Loucy (cell line): ENCODE data around the gene SETD2.

ENCODE experiments used
- H2AFZ ChIP-seq: fragments of 200-600 bp; sonication (generic); 2 replicates; pipeline ENCODE4 v1.6.0; 2016; ENCODE audit warnings: antibody characterized with exemption, mild to moderate bottlenecking, low read length, moderate library complexity
- H3F3A ChIP-seq: fragments of 200-600 bp; 2 replicates; pipeline ENCODE4 v1.6.0; 2016; ENCODE audit warnings: antibody characterized with exemption, low read depth, mild to moderate bottlenecking
- H3K27me3 ChIP-seq: fragments of 200-600 bp; sonication (generic); 2 replicates; pipeline ENCODE4 v1.6.1; 2014; ENCODE audit warnings: low read length, mild to moderate bottlenecking; ENCODE audit not compliant: insufficient read depth, poor library complexity, severe bottlenecking
- H3K36me3 ChIP-seq: fragments of 200-600 bp; sonication (generic); 2 replicates; pipeline ENCODE4 v1.6.1; 2016; ENCODE audit warnings: low read length; ENCODE audit not compliant: insufficient read depth
- H3K4me1 ChIP-seq: fragments of 200-600 bp; sonication (generic); 2 replicates; pipeline ENCODE4 v1.5.1; 2014; ENCODE audit warnings: low read length, mild to moderate bottlenecking; ENCODE audit not compliant: insufficient read depth, poor library complexity, severe bottlenecking
- H3K4me2 ChIP-seq: fragments of 200-600 bp; sonication (generic); 2 replicates; pipeline ENCODE4 v1.6.0; 2014; ENCODE audit warnings: antibody characterized with exemption, low read length, low read depth, mild to moderate bottlenecking; ENCODE audit not compliant: poor library complexity, severe bottlenecking
- H3K4me3 ChIP-seq: fragments of 200-600 bp; sonication (generic); 2 replicates; pipeline ENCODE4 v1.5.1; 2014; ENCODE audit warnings: low read length, mild to moderate bottlenecking, mixed read lengths; ENCODE audit not compliant: poor library complexity, severe bottlenecking
- H3K79me2 ChIP-seq: fragments of 200-600 bp; sonication (generic); 2 replicates; pipeline ENCODE4 v1.6.1; 2014; ENCODE audit warnings: low read length; ENCODE audit not compliant: insufficient read depth
- H3K9ac ChIP-seq: fragments of 200-600 bp; sonication (generic); 2 replicates; pipeline ENCODE4 v1.6.0; 2014; ENCODE audit warnings: mild to moderate bottlenecking, low read depth, low read length, moderate library complexity; ENCODE audit not compliant: poor library complexity, severe bottlenecking
- H3K9me2 ChIP-seq: fragments of 200-600 bp; sonication (generic); replicated peaks from 2 replicates; pipeline ENCODE4 v1.6.1; 2016; ENCODE audit warnings: low read depth, low read length, mixed read lengths
- H3K9me3 ChIP-seq: fragments of 200-600 bp; sonication (generic); 2 replicates; pipeline ENCODE4 v1.6.1; 2014; ENCODE audit warnings: mild to moderate bottlenecking, antibody characterized with exemption, low read length, low read depth; ENCODE audit not compliant: insufficient read depth
- H4K20me1 ChIP-seq: fragments of 200-600 bp; sonication (generic); 2 replicates; pipeline ENCODE4 v1.6.0; 2014; ENCODE audit warnings: antibody characterized with exemption, low read length, mild to moderate bottlenecking; ENCODE audit not compliant: insufficient read depth, poor library complexity, severe bottlenecking
- CTCF ChIP-seq: fragments of 200-600 bp; sonication (generic); conservative IDR thresholded peaks from 2 replicates; pipeline ENCODE4 v1.5.1; 2014; ENCODE audit warnings: mild to moderate bottlenecking, antibody characterized with exemption, low read length
- EZH2phosphoT487 ChIP-seq: fragments of 200-600 bp; IDR thresholded peaks from 2 replicates; pipeline ENCODE4 v1.6.1; 2018; ENCODE audit warnings: antibody characterized with exemption, mild to moderate bottlenecking, moderate library complexity, borderline replicate concordance

The SETD2 gene

DNA sequence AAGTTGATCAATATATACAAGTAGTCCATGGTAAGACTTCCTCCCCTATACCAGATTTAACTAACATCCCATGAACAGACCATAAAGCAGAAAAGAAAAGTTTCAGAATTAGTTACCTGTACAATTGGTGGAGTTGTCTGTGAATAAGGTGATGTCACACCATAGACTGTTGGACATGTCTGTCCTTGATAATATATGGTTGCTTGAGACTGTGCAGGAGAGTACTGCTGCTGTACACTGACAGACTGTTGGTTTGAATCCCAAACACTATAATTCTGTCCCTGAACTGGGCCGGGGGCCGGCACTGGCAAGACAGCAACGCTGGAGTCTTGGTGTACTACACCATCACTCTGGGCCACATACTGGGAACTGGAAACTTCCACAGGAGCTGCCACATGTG is 107.2 kb downstream of the SETD2 start:
- TF ChIP-seq CTCF (no peak), EZH2phosphoT487 (no peak)
- H3K9me3 ChIP-seq: no peaks in the 10 kb centered on the region
- peaks cover 16% of the 10 kb centered on the region; the same call in 1 of the 2 replicates for H3K79me2 ChIP-seq

DNA sequence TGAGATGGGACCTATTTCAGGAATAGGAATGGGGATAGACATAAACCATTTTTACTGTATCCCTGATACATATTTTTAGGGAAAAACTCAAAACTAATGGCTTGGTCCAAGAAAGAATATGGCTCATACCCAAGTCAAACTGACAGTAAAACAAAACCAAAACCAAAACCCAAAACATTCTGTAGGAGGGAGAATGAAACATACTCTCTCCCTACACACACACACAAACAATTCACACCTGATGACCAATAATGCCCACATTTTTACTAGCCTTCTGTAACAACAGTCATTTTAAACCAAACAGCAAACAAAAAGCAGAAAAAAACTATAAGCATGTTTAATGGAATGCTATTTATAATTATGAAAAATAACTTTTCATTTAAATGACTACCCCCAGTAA is 109.5 kb downstream of the SETD2 start:
- H3K9me3 ChIP-seq: no peaks in the 10 kb centered on the region
- peaks cover 22% of the 10 kb centered on the region; the same call in 1 of the 2 replicates for H3K79me2 ChIP-seq
- H3K9ac ChIP-seq: no peak overlapping the region
- H3K4me1 ChIP-seq: no peaks in the 10 kb centered on the region
- H4K20me1 ChIP-seq: peaks cover 9% of the 10 kb centered on the region
- no peaks in the 10 kb centered on the region for H3F3A ChIP-seq
- no peaks in the 10 kb centered on the region for H3K9me2 ChIP-seq
- H3K36me3 ChIP-seq: peaks cover 55% of the 10 kb centered on the region; the same call in 1 of the 2 replicates
- H3K4me2 ChIP-seq: no peak overlapping the region
- no peak overlapping the region for H3K4me3 ChIP-seq
- no peaks in the 10 kb centered on the region for H3K27me3 ChIP-seq
- no peak overlapping the region for H2AFZ ChIP-seq
- no peak for TF ChIP-seq EZH2phosphoT487
- TF ChIP-seq CTCF: no peak

More for the DNA sequence above, 107.2 kb downstream of the SETD2 start:
- Histone ChIP-seq H3K4me3 (no peak overlapping the region), H3K9me2 (no peaks in the 10 kb centered on the region), H3K27me3 (no peaks in the 10 kb centered on the region), H2AFZ (no peak overlapping the region), H3K9ac (no peak overlapping the region), H3F3A (no peaks in the 10 kb centered on the region), H4K20me1 (peaks cover 9% of the 10 kb centered on the region), H3K4me2 (no peak overlapping the region), H3K4me1 (no peaks in the 10 kb centered on the region), H3K36me3 (peaks cover 58% of the 10 kb centered on the region; the same call in 1 of the 2 replicates)

- Histone ChIP-seq H3K4me1 (no peaks in the 10 kb centered on the region), H3K4me2 (no peak overlapping the region), H3K79me2 (0 out of 2 replicates have a peak, but pooled peaks cover 11% of the 10 kb centered on the region), H3K9ac (no peak overlapping the region), H4K20me1 (no peaks in the 10 kb centered on the region), H3K4me3 (no peak overlapping the region), H3K9me2 (no peaks in the 10 kb centered on the region), H3F3A (no peaks in the 10 kb centered on the region; the same call in 1 of the 2 replicates), H2AFZ (no peak overlapping the region), H3K27me3 (no peaks in the 10 kb centered on the region), H3K36me3 (peaks cover 52% of the 10 kb centered on the region), H3K9me3 (no peaks in the 10 kb centered on the region)
- TF ChIP-seq CTCF (no peak), EZH2phosphoT487 (no peak)
Observed at GRCh38 chr3:47047673-47048072, 116.2 kb downstream of the SETD2 start.
